ENCODE measurements around the gene SYNE2.

DNA sequence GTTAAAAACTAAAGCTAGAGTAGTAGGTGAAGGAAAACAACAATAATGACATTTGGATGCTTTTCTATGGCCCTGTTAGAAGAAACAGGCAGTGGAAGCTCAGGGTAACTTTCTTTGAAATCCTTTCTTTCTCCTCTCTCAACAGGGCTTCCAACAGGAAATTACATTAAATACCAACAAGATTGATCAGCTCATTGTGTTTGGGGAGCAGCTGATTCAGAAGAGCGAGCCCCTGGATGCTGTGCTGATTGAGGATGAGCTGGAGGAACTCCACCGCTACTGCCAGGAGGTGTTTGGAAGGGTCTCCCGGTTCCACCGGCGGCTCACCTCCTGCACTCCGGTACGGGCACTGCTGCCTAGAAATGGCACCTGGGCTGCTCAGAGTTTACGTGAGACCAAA lies 359.9 kb downstream of the SYNE2 start:
- TF ChIP-seq, protein P1, sequence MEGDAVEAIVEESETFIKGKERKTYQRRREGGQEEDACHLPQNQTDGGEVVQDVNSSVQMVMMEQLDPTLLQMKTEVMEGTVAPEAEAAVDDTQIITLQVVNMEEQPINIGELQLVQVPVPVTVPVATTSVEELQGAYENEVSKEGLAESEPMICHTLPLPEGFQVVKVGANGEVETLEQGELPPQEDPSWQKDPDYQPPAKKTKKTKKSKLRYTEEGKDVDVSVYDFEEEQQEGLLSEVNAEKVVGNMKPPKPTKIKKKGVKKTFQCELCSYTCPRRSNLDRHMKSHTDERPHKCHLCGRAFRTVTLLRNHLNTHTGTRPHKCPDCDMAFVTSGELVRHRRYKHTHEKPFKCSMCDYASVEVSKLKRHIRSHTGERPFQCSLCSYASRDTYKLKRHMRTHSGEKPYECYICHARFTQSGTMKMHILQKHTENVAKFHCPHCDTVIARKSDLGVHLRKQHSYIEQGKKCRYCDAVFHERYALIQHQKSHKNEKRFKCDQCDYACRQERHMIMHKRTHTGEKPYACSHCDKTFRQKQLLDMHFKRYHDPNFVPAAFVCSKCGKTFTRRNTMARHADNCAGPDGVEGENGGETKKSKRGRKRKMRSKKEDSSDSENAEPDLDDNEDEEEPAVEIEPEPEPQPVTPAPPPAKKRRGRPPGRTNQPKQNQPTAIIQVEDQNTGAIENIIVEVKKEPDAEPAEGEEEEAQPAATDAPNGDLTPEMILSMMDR (conservative IDR thresholded peaks at IDR 0.05), result no peak
- no peak for TF ChIP-seq EZH2 (IDR thresholded peaks at IDR 0.05; ENCODE audit: low read depth)

Measured in PC-9 (cell line).